WTC11 (cell line): ENCODE results near the gene SBF2.

Experiments used
- ATF6 ChIP-seq: sonication (generic); formaldehyde crosslinking; IDR thresholded peaks from 2 replicates; pipeline ENCODE4 v1.8.1; 2023; ENCODE audit warnings: mild to moderate bottlenecking, missing genetic modification reagents
- CTCF ChIP-seq: fragments of 200-600 bp; IDR thresholded peaks from 2 replicates; pipeline ENCODE4 v1.8.0; 2022; ENCODE audit warnings: antibody characterized with exemption
- JUN ChIP-seq: sonication (generic); formaldehyde crosslinking; IDR thresholded peaks from 2 replicates; pipeline ENCODE4 v1.8.0; 2023; ENCODE audit warnings: mild to moderate bottlenecking, missing genetic modification reagents
- TEAD4 ChIP-seq: sonication (generic); formaldehyde crosslinking; IDR thresholded peaks from 2 replicates; pipeline ENCODE4 v1.8.0; 2022; ENCODE audit warnings: mild to moderate bottlenecking, missing genetic modification reagents
- ZBTB21 ChIP-seq: sonication (generic); formaldehyde crosslinking; IDR thresholded peaks from 2 replicates; pipeline ENCODE4 v1.8.1; 2023; ENCODE audit warnings: mild to moderate bottlenecking, missing genetic modification reagents, borderline replicate concordance
- ZBTB43 ChIP-seq: sonication (generic); formaldehyde crosslinking; IDR thresholded peaks from 2 replicates; pipeline ENCODE4 v1.8.1; 2023; ENCODE audit warnings: mild to moderate bottlenecking, missing genetic modification reagents

- TF ChIP-seq ATF6 (CRISPR knock-in tag), result no peak
- TF ChIP-seq TEAD4 (CRISPR knock-in tag), result no peak
- TF ChIP-seq ZBTB43 (CRISPR knock-in tag), result no peak
- no peak for TF ChIP-seq ZBTB21 (CRISPR knock-in tag)
- TF ChIP-seq JUN (CRISPR knock-in tag), result no peak
- no peak for TF ChIP-seq CTCF
Measured at GRCh38 chr11:9951807-9952206, 342.2 kb downstream of the SBF2 start.
